IPS-18c (cell line): Measurements from ENCODE around the gene LTO1.
"Not testable (repeated sequence)": the region's sequence is repeated elsewhere in the genome, so short reads cannot be mapped to it uniquely, and the experiment has no call there.

ENCODE experiments used
- H3K4me3 ChIP-seq: 2 replicates; pipeline ENCODE4 v1.7.0; 2013; ENCODE audit warnings: low read depth, mild to moderate bottlenecking, low read length, moderate library complexity; ENCODE audit not compliant: insufficient read depth
- H3K9me3 ChIP-seq: one replicate; pipeline ENCODE4 v1.6.1; 2013; ENCODE audit warnings: mild to moderate bottlenecking, low read length, moderate library complexity; ENCODE audit not compliant: control insufficient read depth, insufficient read depth

Gene LTO1

GRCh38 chr11:69687969-69688771, 13.0 kb upstream of the LTO1 start:
- H3K4me3 ChIP-seq, H3K9me3 ChIP-seq: not testable (repeated sequence)

GRCh38 chr11:69686856-69687255, 11.7 kb upstream of the LTO1 start:
- H3K9me3 ChIP-seq = no peaks in the 10 kb centered on the region
- H3K4me3 ChIP-seq = no peak overlapping the region

- Histone ChIP-seq H3K4me3 (no peak overlapping the region), H3K9me3 (no peaks in the 10 kb centered on the region)
Observed at GRCh38 chr11:69686452-69686851, 11.3 kb upstream of the LTO1 start.

DNA sequence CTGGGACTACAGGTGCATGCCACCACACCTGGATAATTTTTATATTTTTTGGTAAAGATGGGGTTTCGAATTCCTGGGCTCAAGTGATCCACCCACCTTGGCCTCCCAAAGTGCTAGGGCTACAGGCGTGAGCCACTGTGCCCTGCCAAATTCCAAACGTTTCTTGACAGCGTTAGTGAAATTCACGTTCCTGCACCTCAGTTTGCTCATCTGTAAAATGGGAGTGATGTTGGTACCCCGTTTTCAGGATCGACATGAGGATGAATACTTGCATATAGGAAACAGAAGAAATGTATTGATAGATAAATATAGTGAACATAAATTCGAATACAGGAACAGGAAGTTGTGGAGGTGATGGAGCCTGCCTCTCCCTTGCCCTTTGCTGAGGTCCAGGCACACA, 10.2 kb upstream of the LTO1 start:
- peak overlapping the region; percentile 20; the same call in 1 of the 2 replicates for H3K4me3 ChIP-seq
- H3K9me3 ChIP-seq = no peaks in the 10 kb centered on the region

- no peak overlapping the region for H3K4me3 ChIP-seq
- no peaks in the 10 kb centered on the region for H3K9me3 ChIP-seq
Observed at GRCh38 chr11:69684651-69685050, 9.5 kb upstream of the LTO1 start.

- H3K4me3 ChIP-seq = no peak overlapping the region
- H3K9me3 ChIP-seq = no peaks in the 10 kb centered on the region
Observed at GRCh38 chr11:69683764-69684333, 8.7 kb upstream of the LTO1 start.

- Histone ChIP-seq H3K4me3 (no peak overlapping the region), H3K9me3 (no peaks in the 10 kb centered on the region)
Observed at GRCh38 chr11:69682681-69683326, 7.7 kb upstream of the LTO1 start.

- no peak overlapping the region for H3K4me3 ChIP-seq
- H3K9me3 ChIP-seq = no peaks in the 10 kb centered on the region
Observed at GRCh38 chr11:69682221-69682620, 7.1 kb upstream of the LTO1 start.

GRCh38 chr11:69680688-69681087, 5.5 kb upstream of the LTO1 start:
- no peaks in the 10 kb centered on the region for H3K9me3 ChIP-seq
- no peak overlapping the region for H3K4me3 ChIP-seq

DNA sequence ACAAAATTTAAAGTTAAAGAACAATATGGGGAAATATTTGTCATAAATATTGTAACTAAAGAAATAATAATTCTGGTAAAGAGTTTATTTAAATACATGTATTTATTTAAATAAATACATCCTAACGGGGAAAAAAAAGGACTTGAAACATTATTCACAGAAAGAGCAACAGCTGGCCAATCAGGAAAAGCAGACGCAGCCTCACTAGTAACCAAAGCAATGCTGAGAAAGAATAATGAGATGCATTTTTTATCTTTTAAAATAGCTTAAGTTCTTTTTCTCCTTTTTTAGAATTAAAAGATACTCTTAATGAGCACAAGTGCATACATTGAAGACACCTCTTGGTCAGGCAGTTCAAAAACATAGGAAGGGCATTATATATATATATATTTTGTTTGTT, 2.6 kb upstream of the LTO1 start:
- Histone ChIP-seq H3K9me3 (no peaks in the 10 kb centered on the region), H3K4me3 (no peak overlapping the region)

GRCh38 chr11:69674267-69674885, 777 bp downstream of the LTO1 start:
- Histone ChIP-seq H3K9me3 (peaks cover 2% of the 10 kb centered on the region), H3K4me3 (peak overlapping the region; percentile 93)

DNA sequence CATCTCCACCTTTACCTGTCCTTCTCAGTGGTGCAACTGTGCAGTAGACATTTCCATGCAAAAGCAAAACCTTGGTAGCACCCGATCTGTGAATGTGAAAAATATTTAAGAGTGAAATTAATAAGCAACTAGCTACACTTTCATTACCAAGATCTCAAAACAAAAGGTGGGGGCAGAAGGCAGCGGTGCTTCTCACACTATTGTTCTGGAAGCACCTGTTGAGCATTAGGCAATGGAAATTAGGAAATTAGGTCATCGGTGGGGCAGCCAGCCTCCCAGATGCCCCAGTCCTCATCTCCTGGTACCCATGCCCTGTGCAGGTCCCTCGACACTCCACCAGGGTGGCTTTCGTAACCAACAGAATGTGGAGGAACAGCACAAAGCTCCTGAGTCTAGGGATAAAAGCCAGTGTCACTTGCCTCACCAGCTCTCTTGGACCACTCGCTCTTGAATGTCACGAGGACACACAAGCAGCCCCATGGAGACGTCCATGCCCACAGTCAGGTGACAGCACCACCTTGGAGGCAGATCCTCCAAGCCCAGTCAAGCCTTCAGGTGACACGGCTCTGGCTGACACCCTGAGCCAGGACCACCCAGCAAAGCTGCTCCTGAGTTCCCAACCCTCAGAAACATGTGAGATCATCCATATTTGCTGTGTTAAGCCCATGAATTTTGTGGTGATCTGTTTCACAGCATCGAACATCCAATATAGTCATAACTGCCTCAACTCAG, 3.3 kb downstream of the LTO1 start:
- H3K9me3 ChIP-seq = peaks cover 2% of the 10 kb centered on the region

GRCh38 chr11:69670158-69670845, 4.9 kb downstream of the LTO1 start:
- Histone ChIP-seq H3K4me3 (no peak overlapping the region), H3K9me3 (peaks cover 2% of the 10 kb centered on the region)

More for the DNA sequence above, 3.3 kb downstream of the LTO1 start:
- no peak overlapping the region for H3K4me3 ChIP-seq

GRCh38 chr11:69669486-69669885, 5.7 kb downstream of the LTO1 start:
- H3K4me3 ChIP-seq = no peak overlapping the region; the same call in 1 of the 2 replicates
- peaks cover 2% of the 10 kb centered on the region for H3K9me3 ChIP-seq

GRCh38 chr11:69667619-69668604, 7.2 kb downstream of the LTO1 start:
- H3K4me3 ChIP-seq = no peak overlapping the region

More at GRCh38 chr11:69667619-69668604, 7.2 kb downstream of the LTO1 start:
- H3K9me3 ChIP-seq = peaks cover 2% of the 10 kb centered on the region
